Gastroesophageal sphincter (tissue), 3 donors: ENCODE data around the gene ELOVL5.

Experiments used
- CTCF ChIP-seq, 4 experiments: fragments of 200-600 bp in 2 of 4; fragments of 450-650 bp in 2 of 4; sonication (generic) in 1 of 4; IDR thresholded peaks; one replicate each; pipeline ENCODE4 v1.5.1; 2017 to 2019; ENCODE audit warnings: antibody characterized with exemption in 4 of 4, mild to moderate bottlenecking in 2 of 4, moderate library complexity in 2 of 4
- EP300 ChIP-seq: sonication (generic); formaldehyde crosslinking; IDR thresholded peaks from one replicate; pipeline ENCODE4 v1.6.1; 2017; ENCODE audit warnings: antibody characterized with exemption, mild to moderate bottlenecking
- POLR2A ChIP-seq, 2 donors: fragments of 450-650 bp; IDR thresholded peaks; one replicate each; pipeline ENCODE4 v1.6.1; 2017; ENCODE audit warnings: antibody characterized with exemption in 2 of 2, mild to moderate bottlenecking in 2 of 2, moderate library complexity in 1 of 2
- POLR2AphosphoS5 ChIP-seq: sonication (generic); formaldehyde crosslinking; IDR thresholded peaks from one replicate; pipeline ENCODE4 v1.6.1; 2017; ENCODE audit warnings: antibody characterized with exemption

GRCh38 chr6:53233309-53233708 lies 115.4 kb downstream of the ELOVL5 start:
- no peak for TF ChIP-seq CTCF (IDR thresholded peaks at IDR 0.05)
- TF ChIP-seq POLR2AphosphoS5: no peak
- no peak for TF ChIP-seq POLR2A (IDR thresholded peaks at IDR 0.05)
- no peak for TF ChIP-seq EP300
